HEK293T (cell line): ENCODE data around the gene PTPN1.

Source experiments
- CTCF ChIA-PET: fragments of 350-600 bp; formaldehyde crosslinking; extraction: SDS; loops from one replicate; lab custom pipeline; 2021; ENCODE audit warnings: antibody characterized with exemption, inconsistent platforms; lab: Yijun Ruan, JAX
- POLR2A ChIA-PET: fragments of 350-600 bp; formaldehyde crosslinking; extraction: SDS; loops from one replicate; lab custom pipeline; 2020; ENCODE audit warnings: antibody characterized with exemption, inconsistent platforms; lab: Yijun Ruan, JAX
- DNase-seq: peaks from one replicate; pipeline ENCODE4 v3.0.0; 2012; ENCODE audit warnings: mixed read lengths; ENCODE audit errors: extremely low spot score
- ARNT ChIP-seq: fragments of 450-650 bp; IDR thresholded peaks from 2 replicates; pipeline ENCODE4 v1.6.1; 2017; ENCODE audit warnings: mild to moderate bottlenecking
- BHLHE40 ChIP-seq: fragments of 450-650 bp; IDR thresholded peaks from 2 replicates; pipeline ENCODE4 v1.6.1; 2016; ENCODE audit warnings: mild to moderate bottlenecking, moderate library complexity, borderline replicate concordance
- CTBP1 ChIP-seq: fragments of 450-650 bp; IDR thresholded peaks from 2 replicates; pipeline ENCODE4 v1.6.1; 2016; ENCODE audit warnings: borderline replicate concordance
- ELF4 ChIP-seq: fragments of 450-650 bp; IDR thresholded peaks from 2 replicates; pipeline ENCODE4 v1.6.1; 2017; ENCODE audit warnings: antibody characterized with exemption
- FOXA1 ChIP-seq: fragments of 450-650 bp; IDR thresholded peaks from 2 replicates; pipeline ENCODE4 v1.6.1; 2016; ENCODE audit warnings: mild to moderate bottlenecking
- FOXK2 ChIP-seq: fragments of 450-650 bp; IDR thresholded peaks from 2 replicates; pipeline ENCODE4 v1.6.1; 2016; ENCODE audit warnings: mild to moderate bottlenecking
- FOXM1 ChIP-seq: fragments of 450-650 bp; IDR thresholded peaks from 2 replicates; pipeline ENCODE4 v1.6.1; 2017; ENCODE audit warnings: mild to moderate bottlenecking, borderline replicate concordance
- HDGF ChIP-seq: fragments of 450-650 bp; IDR thresholded peaks from 2 replicates; pipeline ENCODE4 v1.6.1; 2017; ENCODE audit warnings: antibody characterized with exemption, borderline replicate concordance
- L3MBTL2 ChIP-seq: fragments of 450-650 bp; conservative IDR thresholded peaks from 2 replicates; pipeline ENCODE4 v1.6.1; 2016; ENCODE audit warnings: mild to moderate bottlenecking
- LEF1 ChIP-seq: fragments of 450-650 bp; IDR thresholded peaks from 2 replicates; pipeline ENCODE4 v1.6.1; 2017; ENCODE audit warnings: mild to moderate bottlenecking, borderline replicate concordance
- NFRKB ChIP-seq: fragments of 450-650 bp; IDR thresholded peaks from 2 replicates; pipeline ENCODE4 v1.6.1; 2016; ENCODE audit warnings: mild to moderate bottlenecking, moderate library complexity
- SP1 ChIP-seq: fragments of 450-650 bp; IDR thresholded peaks from 2 replicates; pipeline ENCODE4 v1.6.1; 2017
- SUZ12 ChIP-seq: fragments of 450-650 bp; IDR thresholded peaks from 2 replicates; pipeline ENCODE4 v1.6.1; 2016; ENCODE audit warnings: mild to moderate bottlenecking
- TARDBP ChIP-seq: fragments of 450-650 bp; IDR thresholded peaks from 2 replicates; pipeline ENCODE4 v1.6.1; 2016
- ZNF384 ChIP-seq: fragments of 450-650 bp; IDR thresholded peaks from 2 replicates; pipeline ENCODE4 v1.6.1; 2016
- TF ChIP-seq, protein P1 (sequence below): fragments of 450-650 bp; IDR thresholded peaks from 2 replicates; pipeline ENCODE4 v1.6.1; 2016

Gene PTPN1

GRCh38 chr20:50523552-50524167 lies 13.5 kb downstream of the PTPN1 start:
- DNase-seq = no peak
- TF ChIP-seq TARDBP (no peak), FOXK2 (no peak)
- POLR2A ChIA-PET = no interaction called here
- CTCF ChIA-PET = no interaction called here

DNA sequence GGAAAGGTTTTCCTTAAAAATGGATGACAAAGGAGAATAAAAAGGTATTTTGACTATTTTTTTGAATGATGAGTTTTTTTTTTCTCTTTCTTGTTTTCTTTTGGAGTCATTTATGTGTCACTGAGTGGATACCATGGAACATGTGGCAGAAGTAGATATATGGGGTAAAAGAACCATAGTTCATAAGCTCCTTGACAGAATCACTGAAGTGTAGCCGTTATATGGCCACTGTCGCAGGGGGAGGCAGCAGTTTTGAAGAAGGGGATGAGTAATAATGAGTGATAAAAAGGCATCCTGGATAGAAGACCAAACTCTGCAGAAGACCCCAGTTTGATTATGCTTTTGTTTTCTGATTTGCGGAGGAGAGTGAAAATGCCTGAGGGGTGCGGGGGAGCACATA lies 15.5 kb downstream of the PTPN1 start:
- CTCF ChIA-PET = no interaction called here
- POLR2A ChIA-PET = interaction anchor here (1.2 to 1.3 kb wide), 2 partner anchors 11 to 15 kb away, joined by 3 read pairs; no protein-coding TSS in a partner anchor
- TF ChIP-seq L3MBTL2 = no peak
- TF ChIP-seq HDGF = no peak
- no peak for TF ChIP-seq ZNF384
- TF ChIP-seq, protein P1, sequence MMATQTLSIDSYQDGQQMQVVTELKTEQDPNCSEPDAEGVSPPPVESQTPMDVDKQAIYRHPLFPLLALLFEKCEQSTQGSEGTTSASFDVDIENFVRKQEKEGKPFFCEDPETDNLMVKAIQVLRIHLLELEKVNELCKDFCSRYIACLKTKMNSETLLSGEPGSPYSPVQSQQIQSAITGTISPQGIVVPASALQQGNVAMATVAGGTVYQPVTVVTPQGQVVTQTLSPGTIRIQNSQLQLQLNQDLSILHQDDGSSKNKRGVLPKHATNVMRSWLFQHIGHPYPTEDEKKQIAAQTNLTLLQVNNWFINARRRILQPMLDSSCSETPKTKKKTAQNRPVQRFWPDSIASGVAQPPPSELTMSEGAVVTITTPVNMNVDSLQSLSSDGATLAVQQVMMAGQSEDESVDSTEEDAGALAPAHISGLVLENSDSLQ = no peak
- TF ChIP-seq ARNT = no peak
- TF ChIP-seq SP1 = no peak
- TF ChIP-seq NFRKB = no peak
- TF ChIP-seq TARDBP = no peak
- no peak for TF ChIP-seq LEF1
- TF ChIP-seq SUZ12 = no peak
- DNase-seq = no peak

- TF ChIP-seq FOXA1 (no peak), L3MBTL2 (no peak)
- ChIA-PET CTCF (interaction anchor here (0.9 kb wide), 2 partner anchors 11 to 243 kb away, joined by 3 to 4 read pairs; no protein-coding TSS in a partner anchor), POLR2A (interaction anchor here (1.2 to 1.3 kb wide), 3 partner anchors 11 to 16 kb away, joined by 3 read pairs; partner anchors contain the start of gene PTPN1)
- DNase-seq = no peak
These were observed 16.3 kb downstream of the PTPN1 start for GRCh38 chr20:50526403-50526989.

DNA sequence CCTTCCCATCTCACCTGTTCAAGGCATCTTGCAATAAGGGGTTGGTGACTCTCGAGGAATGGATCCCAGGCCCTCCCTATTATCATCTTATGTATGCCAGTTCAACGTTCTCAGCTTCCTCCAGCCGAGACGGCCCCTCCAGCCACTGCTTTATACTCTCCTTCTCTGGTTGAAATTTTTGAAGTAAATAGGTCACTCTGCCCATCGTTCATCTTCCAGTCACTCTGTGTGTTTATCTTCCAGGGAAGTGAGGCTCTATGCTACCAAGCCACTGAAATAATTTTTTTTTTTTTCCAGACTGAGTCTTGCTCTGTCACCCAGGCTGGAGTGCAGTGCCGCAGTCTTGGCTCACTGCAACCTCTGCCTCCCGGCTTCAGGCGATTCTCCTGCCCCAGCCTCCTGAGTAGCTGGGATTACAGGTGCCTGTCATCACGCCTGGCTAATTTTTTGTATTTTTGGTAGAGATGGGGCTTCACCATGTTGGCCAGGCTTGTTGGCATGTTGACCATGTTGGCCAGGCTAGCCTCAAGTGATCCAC lies 17.0 kb downstream of the PTPN1 start:
- no peak for DNase-seq
- ChIA-PET POLR2A (interaction anchor here (1.2 to 1.3 kb wide), 2 partner anchors 16 to 17 kb away, joined by 3 read pairs; partner anchors contain the start of gene PTPN1), CTCF (interaction anchor here (0.9 kb wide), 2 partner anchors 10 to 244 kb away, joined by 3 to 4 read pairs; no protein-coding TSS in a partner anchor)
- no peak for TF ChIP-seq FOXK2
- TF ChIP-seq BHLHE40 = no peak
- no peak for TF ChIP-seq FOXA1
- TF ChIP-seq ZNF384 = no peak
- no peak for TF ChIP-seq HDGF
- no peak for TF ChIP-seq L3MBTL2
- no peak for TF ChIP-seq ARNT
- no peak for TF ChIP-seq TARDBP
- TF ChIP-seq SUZ12 = no peak
- TF ChIP-seq CTBP1 = no peak
- TF ChIP-seq NFRKB = no peak
- TF ChIP-seq SP1 = no peak
- TF ChIP-seq ELF4 = no peak
- TF ChIP-seq, protein P1 = no peak
- TF ChIP-seq FOXM1 = no peak
- no peak for TF ChIP-seq LEF1

- ChIA-PET POLR2A (no interaction called here), CTCF (no interaction called here)
- no peak for DNase-seq
- TF ChIP-seq L3MBTL2 (no peak), ZNF384 (no peak), LEF1 (no peak), ARNT (no peak), TARDBP (no peak), SP1 (no peak), BHLHE40 (no peak), FOXK2 (no peak), FOXM1 (no peak), CTBP1 (no peak), SUZ12 (no peak), HDGF (no peak), NFRKB (no peak), ELF4 (no peak), FOXA1 (no peak)
- TF ChIP-seq, protein P1 = no peak
These were observed 17.9 kb downstream of the PTPN1 start for GRCh38 chr20:50528129-50528528.

GRCh38 chr20:50528804-50529351 lies 18.7 kb downstream of the PTPN1 start:
- no peak for DNase-seq
- ChIA-PET CTCF (interaction anchor here (0.7 kb wide), 1 partner anchor 64 kb away, joined by 3 read pairs; no protein-coding TSS in a partner anchor), POLR2A (no interaction called here)
- no peak for TF ChIP-seq SUZ12
- no peak for TF ChIP-seq ZNF384
- TF ChIP-seq ARNT = no peak
- TF ChIP-seq SP1 = no peak
- no peak for TF ChIP-seq CTBP1
- no peak for TF ChIP-seq FOXA1
- TF ChIP-seq FOXK2 = no peak
- TF ChIP-seq NFRKB = no peak
- no peak for TF ChIP-seq TARDBP
- TF ChIP-seq LEF1 = no peak
- TF ChIP-seq FOXM1 = no peak
- TF ChIP-seq BHLHE40 = no peak
- TF ChIP-seq, protein P1 = no peak
- no peak for TF ChIP-seq ELF4
- TF ChIP-seq HDGF = no peak
- no peak for TF ChIP-seq L3MBTL2
